ENCODE measurements around the gene VAPB.
A peak's percentile ranks its signal among the peaks of the same experiment; 100 is the strongest.

The VAPB gene

DNA sequence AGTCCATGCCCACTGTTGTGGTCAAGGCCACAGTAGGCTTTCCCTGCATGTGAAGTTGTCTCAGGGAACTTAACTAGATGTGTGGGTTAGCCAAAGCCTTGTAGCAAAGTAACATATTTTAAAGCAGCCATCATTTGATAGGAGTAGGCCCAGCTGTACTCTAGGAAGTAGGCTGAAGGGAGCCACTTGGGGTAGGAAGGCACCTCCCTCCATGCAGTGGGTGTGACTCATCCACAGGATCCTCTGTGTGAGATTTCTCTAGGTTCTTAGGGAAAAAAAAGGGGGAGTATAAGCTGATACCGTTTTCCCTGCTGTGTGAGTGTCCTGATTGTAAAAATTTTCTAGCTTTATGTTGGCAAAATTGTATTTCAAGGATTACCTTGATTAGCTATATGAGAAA lies 44.7 kb downstream of the VAPB start:
- DNase-seq (ENCODE audit: low read depth in 1 of 2, low spot score in 1 of 2) = no peak

DNA sequence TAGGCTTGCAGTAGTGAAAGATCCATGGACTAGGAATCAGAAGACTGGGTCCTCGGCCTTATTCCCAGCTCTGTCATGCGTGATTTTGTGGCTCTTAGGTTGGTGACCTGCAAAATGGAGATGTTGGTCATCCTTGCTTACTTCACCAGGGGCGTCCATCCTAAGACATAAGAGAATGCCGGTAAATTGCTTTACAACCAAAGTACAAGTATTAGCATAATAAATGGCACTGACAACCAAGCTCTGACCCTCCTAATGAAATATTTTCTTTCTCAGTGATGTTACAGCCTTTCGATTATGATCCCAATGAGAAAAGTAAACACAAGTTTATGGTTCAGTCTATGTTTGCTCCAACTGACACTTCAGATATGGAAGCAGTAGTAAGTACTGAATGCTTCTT lies 45.3 kb downstream of the VAPB start:
- no peak for DNase-seq (ENCODE audit: low read depth in 1 of 2, low spot score in 1 of 2)

- DNase-seq (ENCODE audit: low read depth in 1 of 2, low spot score in 1 of 2) = no peak
Observed at GRCh38 chr20:58435237-58435636, 46.2 kb downstream of the VAPB start.

DNA sequence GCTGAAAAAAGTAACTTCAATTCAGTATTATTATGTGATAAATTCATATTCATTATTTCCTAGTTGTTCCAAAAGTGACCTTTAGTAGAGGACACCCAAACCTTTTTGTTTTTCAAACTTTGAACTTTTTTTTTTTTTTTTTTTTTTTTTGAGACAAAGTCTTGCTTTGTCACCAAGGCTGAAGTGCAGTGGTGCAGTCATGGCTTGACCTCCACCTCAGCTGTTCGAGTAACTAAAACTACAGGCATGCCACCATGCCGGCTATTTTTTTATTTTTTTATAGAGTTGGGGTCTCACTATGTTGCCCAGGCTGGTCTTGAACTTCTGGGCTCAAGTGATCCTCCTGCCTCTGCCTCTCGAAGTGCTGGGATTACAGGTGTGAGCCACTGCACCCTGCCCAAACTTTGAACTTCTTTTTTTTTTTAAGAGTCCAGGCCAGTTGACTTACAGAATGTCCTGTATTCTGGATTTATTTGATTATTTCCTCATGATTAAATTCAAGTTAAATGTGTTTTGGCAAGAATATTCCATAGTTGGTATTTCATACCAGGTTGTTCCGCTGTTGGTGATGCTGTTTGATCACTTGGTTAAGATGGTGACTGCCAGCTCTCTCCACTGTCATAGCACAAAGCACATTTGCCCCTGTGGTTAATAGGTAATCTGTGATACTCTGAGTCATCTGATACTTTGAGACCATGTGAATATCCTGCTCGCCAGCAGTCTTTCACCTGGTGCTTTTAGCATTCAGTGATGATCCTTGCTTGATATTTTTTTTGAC lies 48.0 kb downstream of the VAPB start:
- DNase-seq (ENCODE audit: low read depth in 1 of 2, low spot score in 1 of 2) = no peak

- no peak for DNase-seq (ENCODE audit: low read depth in 1 of 2, low spot score in 1 of 2)
Observed at GRCh38 chr20:58438970-58439808, 50.2 kb downstream of the VAPB start.

DNA sequence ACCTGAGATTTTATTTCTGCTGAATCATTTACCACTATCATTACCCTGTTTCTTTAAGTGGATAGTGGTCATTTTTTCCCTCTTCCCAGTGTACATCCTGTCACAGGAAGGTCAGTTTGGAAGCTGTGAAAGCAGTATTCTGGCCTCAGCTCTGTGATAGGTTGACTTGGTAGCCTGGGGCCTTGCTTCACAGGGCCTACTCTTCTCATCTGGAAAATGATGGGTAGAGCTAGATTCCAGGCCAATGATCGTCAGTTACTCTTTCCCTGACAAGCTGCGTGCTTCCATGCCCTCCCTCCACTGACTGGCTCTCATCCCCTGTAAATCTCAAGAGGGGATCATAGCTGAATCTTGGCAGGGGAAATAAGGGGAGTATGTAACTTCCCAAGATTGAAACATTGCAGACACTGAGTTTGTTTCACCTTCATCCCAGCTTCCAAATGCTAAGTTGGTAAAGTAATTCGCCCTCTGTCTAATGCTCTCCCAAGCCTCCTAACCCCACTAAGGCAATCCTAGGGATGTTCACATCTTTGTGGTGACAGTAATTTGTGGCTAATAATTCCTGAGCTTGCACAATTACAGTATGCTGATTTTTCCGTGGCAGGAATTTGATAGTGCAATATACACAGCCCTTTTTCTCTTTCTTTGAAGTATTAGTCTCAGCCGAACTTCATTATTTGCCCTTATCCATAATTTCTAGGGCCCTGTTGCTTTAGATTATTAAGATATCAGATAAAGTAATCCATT lies 51.2 kb downstream of the VAPB start:
- no peak for DNase-seq (ENCODE audit: low read depth in 1 of 2, low spot score in 1 of 2)

DNA sequence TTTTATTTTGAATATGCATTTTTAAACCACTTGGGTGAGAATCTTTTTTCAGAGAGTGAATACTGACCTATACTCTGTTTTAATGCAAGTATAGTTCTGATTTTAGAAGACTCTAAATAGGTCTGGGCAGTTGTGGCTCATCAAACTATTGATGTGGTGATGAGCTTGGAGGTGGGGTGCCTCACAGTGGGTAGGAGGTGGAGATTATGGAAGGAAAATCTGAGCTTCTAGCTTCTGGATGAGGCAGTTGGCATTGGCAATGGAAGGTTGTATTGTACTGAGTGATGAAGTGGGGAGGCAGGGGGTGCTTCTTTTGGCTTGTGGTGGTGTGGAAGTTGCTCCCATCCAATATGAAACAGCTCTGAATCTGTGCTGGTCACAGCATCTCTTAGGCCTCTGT lies 52.7 kb downstream of the VAPB start:
- no peak for DNase-seq (ENCODE audit: low read depth in 1 of 2, low spot score in 1 of 2)

GRCh38 chr20:58444746-58445255 lies 55.8 kb downstream of the VAPB start:
- DNase-seq (ENCODE audit: low read depth in 1 of 2, low spot score in 1 of 2) = no peak

GRCh38 chr20:58446264-58446959 lies 57.4 kb downstream of the VAPB start:
- DNase-seq (ENCODE audit: low read depth in 1 of 2, low spot score in 1 of 2) = no peak

- DNase-seq (ENCODE audit: low read depth in 1 of 2, low spot score in 1 of 2) = no peak
Observed at GRCh38 chr20:58446960-58447265, 57.9 kb downstream of the VAPB start.

GRCh38 chr20:58447511-58448391 lies 58.7 kb downstream of the VAPB start:
- peak in 1 of 2 donors; percentile 18 for DNase-seq (ENCODE audit: low read depth in 1 of 2, low spot score in 1 of 2)

GRCh38 chr20:58448958-58449357 lies 59.9 kb downstream of the VAPB start:
- DNase-seq (ENCODE audit: low read depth in 1 of 2, low spot score in 1 of 2) = no peak

GRCh38 chr20:58449681-58450221 lies 60.7 kb downstream of the VAPB start:
- no peak for DNase-seq (ENCODE audit: low read depth in 1 of 2, low spot score in 1 of 2)

DNA sequence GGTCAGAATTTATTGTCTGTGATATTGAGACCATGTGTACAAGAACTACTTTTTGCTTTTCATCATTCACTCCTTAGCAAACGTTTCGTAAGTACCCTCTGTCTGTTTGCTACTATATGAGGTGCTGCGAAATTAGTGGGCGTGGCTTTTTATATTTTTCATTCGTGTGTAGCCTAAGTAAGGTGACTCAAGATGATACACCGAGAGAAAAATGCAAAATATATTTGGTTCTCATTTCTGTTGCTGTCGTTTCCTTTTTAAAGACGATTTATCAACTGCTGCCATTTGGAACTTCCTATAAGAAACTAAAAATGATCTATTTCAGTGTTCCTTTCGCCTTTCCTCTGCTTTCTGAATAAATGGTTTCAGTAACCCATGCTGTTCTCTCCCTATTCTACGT lies 61.2 kb downstream of the VAPB start:
- DNase-seq (ENCODE audit: low read depth in 1 of 2, low spot score in 1 of 2) = no peak

DNA sequence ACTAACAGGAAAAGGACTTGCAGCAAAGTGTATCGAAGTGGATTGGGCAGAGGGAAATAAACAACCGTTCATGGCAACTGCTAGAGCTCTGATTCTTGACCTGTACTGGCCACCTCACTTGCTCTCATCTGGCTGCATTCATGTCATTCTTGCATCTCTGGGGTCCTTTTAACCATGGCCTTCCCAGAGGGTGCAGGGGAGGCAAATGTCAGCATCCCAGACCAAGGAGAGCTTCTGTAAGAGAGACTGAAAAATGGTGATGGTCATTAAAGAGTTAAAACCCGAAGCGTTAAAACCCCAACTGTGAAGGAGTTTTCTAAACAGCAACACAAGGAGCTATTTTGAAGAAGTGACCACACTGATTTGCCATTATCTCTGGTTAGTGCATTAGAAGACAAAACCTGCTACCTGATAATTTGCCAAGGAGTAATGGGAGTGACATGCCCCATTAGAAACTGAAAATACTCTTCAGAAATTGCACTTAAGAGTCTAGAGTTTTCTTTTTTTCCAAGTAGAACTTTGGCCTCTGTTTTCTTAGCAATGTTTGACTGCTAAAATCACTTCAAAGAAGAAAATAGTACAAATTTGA lies 63.7 kb downstream of the VAPB start:
- DNase-seq (ENCODE audit: low read depth in 1 of 2, low spot score in 1 of 2) = no peak

GRCh38 chr20:58453391-58453790 lies 64.4 kb downstream of the VAPB start:
- DNase-seq (ENCODE audit: low read depth in 1 of 2, low spot score in 1 of 2) = no peak

GRCh38 chr20:58454460-58454859 lies 65.4 kb downstream of the VAPB start:
- no peak for DNase-seq (ENCODE audit: low read depth in 1 of 2, low spot score in 1 of 2)

DNA sequence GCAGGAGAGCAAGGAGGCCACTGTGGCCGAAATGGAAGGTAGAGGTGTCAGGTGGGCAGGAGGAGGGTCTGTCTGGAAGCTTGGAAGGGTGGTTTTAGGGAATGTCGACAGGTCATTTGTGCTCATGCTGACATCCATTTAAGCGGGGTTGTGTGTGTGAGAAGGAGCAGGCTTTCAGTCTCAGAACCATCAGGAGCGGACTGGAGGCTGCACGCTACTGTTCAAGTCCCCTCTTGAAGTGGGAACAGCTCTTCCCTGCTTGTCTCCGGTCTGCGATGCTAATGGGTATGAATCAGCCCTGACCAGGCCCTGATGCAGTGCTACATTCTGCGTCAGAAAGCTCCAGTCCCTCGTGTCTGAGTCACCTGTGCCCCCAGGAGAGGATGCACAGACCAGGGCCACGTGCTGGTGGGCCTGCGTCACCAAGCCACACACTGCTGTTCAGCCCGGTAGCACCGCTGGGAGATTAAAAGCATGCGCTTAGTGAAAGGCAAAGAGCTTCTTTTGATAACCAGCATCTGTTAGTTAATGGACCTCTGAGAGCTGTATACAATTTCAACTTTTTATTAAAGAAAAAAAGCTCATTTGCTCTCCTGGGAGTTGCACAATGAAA lies 68.2 kb downstream of the VAPB start:
- no peak for DNase-seq (ENCODE audit: low read depth in 1 of 2, low spot score in 1 of 2)
